HepG2 (cell line): Measurements from ENCODE around the gene THOC5. TPM values are rescaled to one million over a fixed set of nuclear protein-coding genes. Genes with fewer than 3 reads are reported as not detected.
"Not testable (repeated sequence)": the region's sequence is repeated elsewhere in the genome, so short reads cannot be mapped to it uniquely, and the experiment has no call there.

Experiments
- ATAC-seq: fragments of 200-7000 bp; cut with Tn5 transposase; 3 replicates; pipeline ENCODE4 v1.9.1; 2020; ENCODE audit warnings: mild to moderate bottlenecking, moderate library complexity
- BruUV-seq: library from RNA; stranded (reverse); fragments of 400-500 nt; replicated peaks from 2 replicates; lab custom pipeline; 2021; lab: Mats Ljungman, UMichigan
- CTCF ChIA-PET: fragments of 300-600 bp; formaldehyde crosslinking; extraction: SDS; loops from one replicate; lab custom pipeline; 2021; ENCODE audit warnings: low total read pairs, inconsistent platforms, low intra/inter-chr PET ratio; lab: Yijun Ruan, JAX
- POLR2A ChIA-PET: fragments of 350-600 bp; sonication (Branson Sonifier 250); formaldehyde crosslinking; loops from one replicate; lab custom pipeline; 2020; ENCODE audit warnings: antibody characterized with exemption, inconsistent platforms; lab: Yijun Ruan, JAX
- DNase-seq: peaks from one replicate; pipeline ENCODE4 v3.0.0-alpha.2; 2015; ENCODE audit warnings: low spot score
- FAIRE-seq: peaks from 3 replicates; lab custom pipeline; 2011; peaks lifted over from hg19 to GRCh38; lab: Jason Lieb, UNC
- H2AFZ ChIP-seq: one replicate; pipeline ENCODE4 v1.6.1; 2011; ENCODE audit warnings: low read length, inconsistent platforms
- H3K27ac ChIP-seq: fragments of 300-600 bp; 3 replicates; pipeline ENCODE4 v1.8.0; 2011; ENCODE audit warnings: mixed run types, mild to moderate bottlenecking, mixed read lengths, low read length, inconsistent platforms; ENCODE audit not compliant: insufficient read depth; ENCODE audit errors: extremely low read length
- H3K27me3 ChIP-seq, 2 experiments: fragments of 200-600 bp in 1 of 2; 2 replicates in 1 of 2; 3 replicates in 1 of 2; pipeline versions ENCODE4 v1.6.0 to v1.8.0; 2011; ENCODE audit warnings: low read length in 2 of 2, mild to moderate bottlenecking in 2 of 2, moderate library complexity in 2 of 2, inconsistent platforms in 1 of 2; ENCODE audit not compliant: insufficient read depth in 2 of 2, control insufficient read depth in 1 of 2
- H3K36me3 ChIP-seq, 2 experiments: fragments of 200-600 bp in 1 of 2; replicated peaks in 1 of 2; 2 replicates in 1 of 2; 3 replicates in 1 of 2; pipeline versions ENCODE4 v1.5.1 to v1.8.0; 2011; ENCODE audit warnings: low read length in 2 of 2, inconsistent platforms in 1 of 2; ENCODE audit not compliant: insufficient read depth in 2 of 2, control insufficient read depth in 1 of 2
- H3K4me1 ChIP-seq: 2 replicates; pipeline ENCODE4 v1.5.1; 2012; ENCODE audit warnings: low read length, inconsistent platforms; ENCODE audit not compliant: insufficient read depth
- H3K4me2 ChIP-seq: 2 replicates; pipeline ENCODE4 v1.6.0; 2011; ENCODE audit warnings: low read depth, low read length, inconsistent platforms
- H3K4me3 ChIP-seq, 3 experiments: fragments of 200-600 bp in 1 of 3; sonication (generic), shearing (Covaris generic) in 1 of 3; replicated peaks in 1 of 3; 2 replicates each; pipeline ENCODE4 v1.5.1; 2011 to 2016; ENCODE audit warnings: low read length in 3 of 3, inconsistent platforms in 2 of 3, low read depth in 2 of 3, mild to moderate bottlenecking in 2 of 3, control low read depth in 1 of 3, mixed read lengths in 1 of 3; ENCODE audit not compliant: insufficient read depth in 1 of 3
- H3K79me2 ChIP-seq: one replicate; pipeline ENCODE4 v1.6.1; 2011; ENCODE audit warnings: low read length, inconsistent platforms; ENCODE audit not compliant: insufficient read depth
- H3K9ac ChIP-seq: 2 replicates; pipeline ENCODE4 v1.6.0; 2011; ENCODE audit warnings: mild to moderate bottlenecking, low read depth, low read length, inconsistent platforms; ENCODE audit not compliant: insufficient read depth
- H3K9me3 ChIP-seq: 2 replicates; pipeline ENCODE4 v1.5.1; 2012; ENCODE audit warnings: mild to moderate bottlenecking, low read length
- H4K20me1 ChIP-seq: 2 replicates; pipeline ENCODE4 v1.6.0; 2011; ENCODE audit warnings: inconsistent platforms, mild to moderate bottlenecking, low read length, moderate library complexity; ENCODE audit not compliant: insufficient read depth
- FOXA3 ChIP-seq: IDR thresholded peaks from 2 replicates; pipeline ENCODE4 v1.6.1; 2016; ENCODE audit warnings: missing genetic modification reagents, missing compliant biosample characterization
- ZNF121 ChIP-seq: sonication (generic); formaldehyde crosslinking; IDR thresholded peaks from 2 replicates; pipeline ENCODE4 v1.5.0; 2020; ENCODE audit warnings: mild to moderate bottlenecking, missing genetic modification reagents
- WGBS: methylation state at CpG from one replicate; pipeline ENCODE4 v1.1.6; 2017; ENCODE audit warnings: low lambda C conversion rate; 5-methylcytosine and 5-hydroxymethylcytosine counted together
- in situ Hi-C: cut with HindIII; loops from 2 replicates; pipeline ENCODE4 v1.10.0; 2017; ENCODE audit warnings: low pct_unique_long_range_greater_than_20kb; ENCODE audit not compliant: extremely low pct_ligation_motif_present
- intact Hi-C: fragments of 100-400 bp; cut with micrococcal nuclease; formaldehyde crosslinking; loops from one replicate; pipeline ENCODE4 v1.10.0; 2022; ENCODE audit not compliant: unreplicated experiment
- polyA plus RNA-seq, 8 experiments: library from polyadenylated mRNA; depleted of rRNA in 3 of 8; stranded (reverse) in 7 of 8; unstranded in 1 of 8; fragments of >200 nt; fragmentation: Illumina TruSeq in 4 of 8; extraction: Trizol in 4 of 8; gene quantifications; 2 replicates each; pipeline versions ENCODE4 v1.2.1 to v1.2.3, GENCODE V29; 2011 to 2016; ENCODE audit warnings: low read depth in 4 of 8, missing spikeins in 1 of 8, mixed read lengths in 1 of 8; ENCODE audit not compliant: insufficient read depth in 1 of 8
- total RNA-seq, 5 experiments: library from RNA; depleted of rRNA; stranded (reverse); fragments of >200 nt; fragmentation: Illumina TruSeq; extraction: Trizol; gene quantifications; 2 replicates each; pipeline ENCODE4 v1.2.3, GENCODE V29; 2016; ENCODE audit warnings: low read depth in 1 of 5
- TF ChIP-seq, protein P1 (sequence below): sonication (generic); formaldehyde crosslinking; IDR thresholded peaks from 2 replicates; pipeline ENCODE4 v1.5.0; 2020; ENCODE audit warnings: mild to moderate bottlenecking, missing genetic modification reagents

Gene THOC5
- total and polyA plus RNA-seq, 2 of the 13 experiments (the other 11 are each of a cell fraction or from before 2014, with no cell fraction given), result 45.8 to 46.7 TPM

DNA sequence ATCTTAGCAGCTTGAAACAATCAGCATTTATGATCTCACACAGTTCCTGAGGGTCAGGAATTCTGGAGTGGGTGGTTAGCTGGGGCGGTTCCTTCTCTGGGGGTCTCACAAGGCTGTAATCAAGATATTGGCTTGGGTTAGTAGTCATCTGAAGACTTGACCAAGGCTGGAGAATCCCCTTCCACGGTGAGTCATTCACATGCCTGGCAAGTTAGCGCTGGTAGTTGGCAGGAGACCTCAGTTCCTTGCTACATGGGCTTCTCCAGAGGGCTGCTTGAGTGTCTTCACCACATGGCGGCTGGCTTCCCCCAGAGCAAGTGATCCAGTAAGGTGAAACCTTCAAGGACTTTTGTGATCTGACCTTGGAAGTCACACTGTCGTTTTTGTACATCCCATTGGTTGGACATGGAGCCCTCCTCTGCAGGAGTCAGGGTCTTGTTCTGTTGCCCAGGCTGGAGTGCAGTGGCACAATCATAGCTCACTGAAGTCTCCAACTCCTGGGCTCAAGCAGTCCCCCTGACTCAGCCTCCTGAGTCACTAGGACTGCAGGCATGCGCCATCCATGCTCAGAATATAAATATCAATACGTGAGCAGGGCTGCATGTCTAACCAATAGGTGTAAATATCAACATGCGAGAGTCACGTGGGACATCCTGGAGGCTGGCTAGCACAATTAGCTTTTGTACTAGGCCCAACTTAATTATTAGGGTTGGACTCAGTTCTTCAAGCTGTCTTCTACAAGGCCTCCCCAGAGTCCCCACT lies 34.6 kb upstream of the THOC5 start (continued):
- peak; percentile 60 for TF ChIP-seq FOXA3 (CRISPR knock-in tag)

DNA sequence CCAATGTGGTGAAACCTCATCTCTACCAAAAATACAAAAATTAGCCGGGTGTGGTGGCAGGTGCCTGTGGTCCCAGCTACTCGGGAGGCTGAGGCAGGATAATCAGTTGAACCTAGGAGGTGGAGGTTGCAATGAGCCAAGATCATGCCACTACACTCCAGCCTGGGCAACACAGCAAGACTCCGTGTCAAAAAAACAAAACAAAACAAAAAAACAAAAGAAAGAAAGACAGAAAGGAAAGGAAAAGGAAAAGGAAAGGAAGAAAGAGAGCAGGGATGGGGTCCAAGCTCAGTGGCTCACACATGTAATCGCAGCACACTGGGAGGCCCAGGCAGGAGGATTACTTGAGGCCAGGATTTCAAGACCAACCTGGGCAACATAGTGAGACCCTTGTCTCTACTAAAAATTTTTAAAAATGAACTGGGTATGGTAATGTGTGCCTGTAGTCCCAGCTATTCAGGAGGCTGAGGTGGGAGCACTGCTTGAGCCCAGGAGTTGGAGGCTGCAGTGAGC lies 32.7 kb upstream of the THOC5 start:
- H3K36me3 ChIP-seq, ATAC-seq, in situ Hi-C loops, intact Hi-C loops, DNase-seq, BruUV-seq, H4K20me1 ChIP-seq, H2AFZ ChIP-seq, H3K79me2 ChIP-seq, H3K4me3 ChIP-seq, H3K9me3 ChIP-seq, H3K4me2 ChIP-seq, H3K9ac ChIP-seq, H3K27me3 ChIP-seq, CTCF ChIA-PET, FAIRE-seq, H3K27ac ChIP-seq: not testable (repeated sequence)
- peak; percentile 79 for TF ChIP-seq ZNF121 (CRISPR knock-in tag)
- TF ChIP-seq, protein P1, sequence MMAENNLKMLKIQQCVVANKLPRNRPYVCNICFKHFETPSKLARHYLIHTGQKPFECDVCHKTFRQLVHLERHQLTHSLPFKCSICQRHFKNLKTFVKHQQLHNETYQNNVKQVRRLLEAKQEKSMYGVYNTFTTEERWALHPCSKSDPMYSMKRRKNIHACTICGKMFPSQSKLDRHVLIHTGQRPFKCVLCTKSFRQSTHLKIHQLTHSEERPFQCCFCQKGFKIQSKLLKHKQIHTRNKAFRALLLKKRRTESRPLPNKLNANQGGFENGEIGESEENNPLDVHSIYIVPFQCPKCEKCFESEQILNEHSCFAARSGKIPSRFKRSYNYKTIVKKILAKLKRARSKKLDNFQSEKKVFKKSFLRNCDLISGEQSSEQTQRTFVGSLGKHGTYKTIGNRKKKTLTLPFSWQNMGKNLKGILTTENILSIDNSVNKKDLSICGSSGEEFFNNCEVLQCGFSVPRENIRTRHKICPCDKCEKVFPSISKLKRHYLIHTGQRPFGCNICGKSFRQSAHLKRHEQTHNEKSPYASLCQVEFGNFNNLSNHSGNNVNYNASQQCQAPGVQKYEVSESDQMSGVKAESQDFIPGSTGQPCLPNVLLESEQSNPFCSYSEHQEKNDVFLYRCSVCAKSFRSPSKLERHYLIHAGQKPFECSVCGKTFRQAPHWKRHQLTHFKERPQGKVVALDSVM, result peak; percentile 78
- 68% methylated on average over 4 of the region's 4 CpGs for WGBS
- POLR2A ChIA-PET, result interaction anchor here (1.0 to 4.8 kb wide), 7 partner anchors 8 to 32 kb away, joined by 3 to 35 read pairs (median 6); partner anchors contain the start of gene THOC5
- H3K4me1 ChIP-seq, result peaks cover 64% of the 10 kb centered on the region
